GM12872 (cell line): Measurements from ENCODE around the gene MTO1.

Experiments
- TF ChIP-seq, protein P1 (sequence below): IDR thresholded peaks from 3 replicates; pipeline ENCODE4 v1.5.1; 2011; ENCODE audit warnings: low read depth, mild to moderate bottlenecking, low read length, moderate library complexity; ENCODE audit not compliant: insufficient read depth

The MTO1 gene

DNA sequence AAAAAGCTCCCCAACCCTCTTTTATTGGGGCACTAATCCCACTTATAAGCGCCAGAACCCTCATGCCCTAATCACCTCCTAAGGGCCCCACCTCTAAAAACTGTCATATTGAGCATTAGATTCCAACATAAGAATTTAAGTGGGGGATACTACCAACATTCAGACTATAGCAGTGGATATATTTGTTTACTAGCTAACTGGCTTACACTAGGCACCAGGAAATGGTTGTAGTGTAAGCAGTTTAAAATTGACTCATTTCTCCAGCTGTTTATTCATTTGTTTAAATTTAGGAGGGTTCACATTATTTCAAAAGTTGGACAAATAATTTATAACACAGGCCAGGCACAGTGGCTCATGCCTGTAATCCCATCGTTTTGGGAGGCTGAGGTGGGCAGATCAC, 22.9 kb downstream of the MTO1 start:
- TF ChIP-seq, protein P1, sequence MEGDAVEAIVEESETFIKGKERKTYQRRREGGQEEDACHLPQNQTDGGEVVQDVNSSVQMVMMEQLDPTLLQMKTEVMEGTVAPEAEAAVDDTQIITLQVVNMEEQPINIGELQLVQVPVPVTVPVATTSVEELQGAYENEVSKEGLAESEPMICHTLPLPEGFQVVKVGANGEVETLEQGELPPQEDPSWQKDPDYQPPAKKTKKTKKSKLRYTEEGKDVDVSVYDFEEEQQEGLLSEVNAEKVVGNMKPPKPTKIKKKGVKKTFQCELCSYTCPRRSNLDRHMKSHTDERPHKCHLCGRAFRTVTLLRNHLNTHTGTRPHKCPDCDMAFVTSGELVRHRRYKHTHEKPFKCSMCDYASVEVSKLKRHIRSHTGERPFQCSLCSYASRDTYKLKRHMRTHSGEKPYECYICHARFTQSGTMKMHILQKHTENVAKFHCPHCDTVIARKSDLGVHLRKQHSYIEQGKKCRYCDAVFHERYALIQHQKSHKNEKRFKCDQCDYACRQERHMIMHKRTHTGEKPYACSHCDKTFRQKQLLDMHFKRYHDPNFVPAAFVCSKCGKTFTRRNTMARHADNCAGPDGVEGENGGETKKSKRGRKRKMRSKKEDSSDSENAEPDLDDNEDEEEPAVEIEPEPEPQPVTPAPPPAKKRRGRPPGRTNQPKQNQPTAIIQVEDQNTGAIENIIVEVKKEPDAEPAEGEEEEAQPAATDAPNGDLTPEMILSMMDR = no peak

DNA sequence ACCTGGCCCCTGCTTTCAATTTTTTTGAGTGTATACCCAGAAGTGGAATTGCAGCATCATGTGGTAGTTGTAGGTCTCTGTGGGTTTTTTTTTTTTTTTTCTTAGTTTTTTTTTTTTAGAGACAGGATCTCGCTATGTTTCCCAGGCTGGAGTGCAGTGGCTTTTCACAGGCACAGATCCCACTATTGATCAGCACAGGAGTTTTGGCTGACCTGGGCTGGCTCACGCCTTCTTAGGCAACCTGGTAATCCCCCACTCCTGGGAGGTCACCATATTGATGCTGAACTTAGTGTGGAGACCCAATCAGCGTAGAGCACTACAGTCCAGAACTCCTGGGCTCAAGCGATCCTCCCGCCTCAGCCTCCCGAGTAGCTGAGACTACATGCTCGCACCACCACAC, 25.9 kb downstream of the MTO1 start:
- TF ChIP-seq, protein P1 = no peak

DNA sequence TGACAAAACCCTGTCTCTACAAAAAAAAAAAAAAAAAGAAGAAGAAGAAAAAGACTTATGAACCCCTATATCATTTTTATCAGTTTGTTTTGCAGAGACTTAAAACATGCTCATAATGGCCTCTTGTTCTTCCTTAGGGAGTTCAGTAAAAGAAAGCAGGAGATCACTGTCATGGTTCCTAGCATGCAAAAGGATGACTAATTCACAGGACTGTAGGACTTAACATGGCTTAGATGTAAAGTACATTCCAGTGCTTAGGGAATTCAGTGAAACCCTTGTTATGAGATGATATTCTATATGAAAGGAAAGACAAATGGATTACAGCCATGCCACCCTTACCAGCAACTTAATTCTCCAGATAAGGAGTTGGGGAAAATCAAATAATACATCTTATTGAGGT, 29.8 kb downstream of the MTO1 start:
- TF ChIP-seq, protein P1 = no peak

DNA sequence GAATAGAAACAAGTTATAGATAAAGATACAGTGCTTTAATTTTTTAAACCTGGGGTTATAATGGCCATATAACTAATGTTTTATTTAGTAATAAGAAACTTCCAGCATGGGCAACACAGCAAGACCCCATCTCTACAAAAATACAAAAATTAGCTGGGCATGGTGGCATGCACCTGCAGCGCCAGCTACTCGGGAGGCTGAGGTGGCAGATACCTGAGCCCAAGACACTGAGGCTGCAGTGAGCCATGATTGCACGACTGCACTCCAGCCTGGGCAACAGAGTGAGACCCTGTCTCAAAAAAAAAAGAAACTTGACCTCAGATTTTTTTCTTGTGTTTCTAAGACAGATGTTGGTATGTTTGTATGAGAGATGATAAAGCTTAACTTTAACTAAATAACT, 36.4 kb downstream of the MTO1 start:
- TF ChIP-seq, protein P1 = no peak

DNA sequence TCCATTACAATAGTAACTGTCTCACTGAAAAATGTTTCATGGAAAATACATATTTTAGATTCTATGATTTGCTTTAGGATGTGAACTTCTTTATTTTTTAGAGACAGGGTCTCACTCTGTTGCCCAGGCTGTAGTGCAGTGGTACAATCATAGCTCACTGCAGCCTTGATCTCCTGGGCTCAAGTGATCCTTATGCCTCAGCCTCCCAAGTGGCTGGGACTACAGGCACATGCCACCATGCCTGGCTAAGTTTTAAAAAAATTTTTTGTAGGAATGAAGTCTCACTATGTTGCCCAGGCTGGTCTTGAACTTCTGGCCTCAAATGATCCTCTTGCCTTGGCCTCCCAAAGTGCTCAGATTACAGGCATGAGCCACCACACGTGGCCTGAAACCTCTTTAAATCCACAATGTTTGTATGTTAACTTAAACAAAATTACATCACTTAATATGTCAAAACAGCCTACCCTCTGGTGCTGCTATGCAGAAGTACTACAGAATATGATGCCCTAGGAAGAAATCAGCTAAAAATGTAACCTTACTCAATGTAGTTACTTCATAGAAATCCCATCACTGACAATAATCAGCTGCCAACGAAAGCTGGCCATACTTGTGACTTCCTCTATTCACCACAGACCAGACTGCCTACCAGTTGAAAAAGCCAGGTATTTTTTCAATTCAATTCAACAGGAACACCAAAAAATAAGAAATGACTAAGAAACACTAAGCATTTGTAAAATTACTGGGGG, 41.7 kb downstream of the MTO1 start:
- TF ChIP-seq, protein P1 = no peak

DNA sequence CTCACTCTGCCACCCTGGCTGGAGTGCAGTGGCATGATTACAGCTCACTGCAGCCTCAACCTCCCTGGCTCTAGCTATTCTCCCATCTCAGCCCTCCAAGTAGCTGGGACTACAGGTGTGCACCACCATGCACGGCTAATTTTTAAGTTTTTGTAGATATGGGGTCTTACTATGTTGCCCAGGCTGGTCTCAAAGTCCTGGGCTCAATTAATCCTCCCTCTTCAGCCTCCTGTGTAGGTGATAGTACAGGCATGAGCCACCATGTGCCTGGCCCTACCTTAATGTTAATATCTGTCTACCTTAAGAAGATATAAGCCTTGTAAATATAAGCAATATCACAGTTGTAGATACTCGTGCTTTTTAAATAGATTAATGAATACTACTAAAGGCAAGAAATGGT, 42.6 kb downstream of the MTO1 start:
- TF ChIP-seq, protein P1 = no peak

DNA sequence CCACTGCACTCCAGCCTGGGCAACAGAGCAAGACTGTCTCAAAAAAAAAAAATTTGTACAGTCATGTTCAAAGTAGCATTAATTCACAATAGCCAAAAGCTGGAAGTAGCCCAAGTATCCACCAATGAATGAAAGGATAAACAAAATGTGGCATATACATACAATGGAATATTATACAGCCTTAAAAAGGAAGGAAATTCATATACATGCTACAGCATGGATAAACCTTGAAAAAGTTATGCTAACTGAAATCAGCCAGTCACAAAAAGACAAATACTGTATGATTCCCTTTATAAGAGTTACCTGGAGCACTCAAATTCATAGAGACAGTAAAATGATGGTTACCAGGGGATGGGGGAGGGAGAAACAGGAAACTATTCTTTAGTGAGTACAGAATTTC, 43.6 kb downstream of the MTO1 start:
- TF ChIP-seq, protein P1 = no peak

DNA sequence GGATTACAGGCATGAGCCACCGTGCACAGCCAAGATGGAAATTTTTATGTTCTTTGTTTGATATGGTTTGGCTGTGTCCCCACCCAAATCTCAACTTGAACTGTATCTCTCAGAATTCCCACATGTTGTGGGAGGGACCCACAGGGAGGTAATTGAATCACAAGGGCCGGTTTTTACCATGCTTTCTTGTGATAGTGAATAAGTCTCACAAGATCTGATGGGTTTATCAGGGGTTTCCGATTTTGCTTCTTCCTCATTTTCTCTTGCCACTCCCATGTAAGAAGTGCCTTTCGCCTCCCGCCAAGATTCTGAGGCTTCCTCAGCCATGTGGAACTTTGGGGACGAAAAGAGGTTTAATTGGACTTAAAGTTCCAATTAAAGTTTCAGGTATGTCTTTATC, 44.7 kb downstream of the MTO1 start:
- TF ChIP-seq, protein P1 = no peak
